HEK293T (cell line): ENCODE measurements around the gene BRMS1.

ENCODE experiments used
- CTCF ChIA-PET: fragments of 350-600 bp; formaldehyde crosslinking; extraction: SDS; loops from one replicate; lab custom pipeline; 2021; ENCODE audit warnings: antibody characterized with exemption, inconsistent platforms; lab: Yijun Ruan, JAX
- POLR2A ChIA-PET: fragments of 350-600 bp; formaldehyde crosslinking; extraction: SDS; loops from one replicate; lab custom pipeline; 2020; ENCODE audit warnings: antibody characterized with exemption, inconsistent platforms; lab: Yijun Ruan, JAX
- DNase-seq: peaks from one replicate; pipeline ENCODE4 v3.0.0; 2012; ENCODE audit warnings: mixed read lengths; ENCODE audit errors: extremely low spot score
- ARNT ChIP-seq: fragments of 450-650 bp; IDR thresholded peaks from 2 replicates; pipeline ENCODE4 v1.6.1; 2017; ENCODE audit warnings: mild to moderate bottlenecking
- BHLHE40 ChIP-seq: fragments of 450-650 bp; IDR thresholded peaks from 2 replicates; pipeline ENCODE4 v1.6.1; 2016; ENCODE audit warnings: mild to moderate bottlenecking, moderate library complexity, borderline replicate concordance
- CTBP1 ChIP-seq: fragments of 450-650 bp; IDR thresholded peaks from 2 replicates; pipeline ENCODE4 v1.6.1; 2016; ENCODE audit warnings: borderline replicate concordance
- ELF4 ChIP-seq: fragments of 450-650 bp; IDR thresholded peaks from 2 replicates; pipeline ENCODE4 v1.6.1; 2017; ENCODE audit warnings: antibody characterized with exemption
- FOXA1 ChIP-seq: fragments of 450-650 bp; IDR thresholded peaks from 2 replicates; pipeline ENCODE4 v1.6.1; 2016; ENCODE audit warnings: mild to moderate bottlenecking
- FOXK2 ChIP-seq: fragments of 450-650 bp; IDR thresholded peaks from 2 replicates; pipeline ENCODE4 v1.6.1; 2016; ENCODE audit warnings: mild to moderate bottlenecking
- FOXM1 ChIP-seq: fragments of 450-650 bp; IDR thresholded peaks from 2 replicates; pipeline ENCODE4 v1.6.1; 2017; ENCODE audit warnings: mild to moderate bottlenecking, borderline replicate concordance
- HDGF ChIP-seq: fragments of 450-650 bp; IDR thresholded peaks from 2 replicates; pipeline ENCODE4 v1.6.1; 2017; ENCODE audit warnings: antibody characterized with exemption, borderline replicate concordance
- L3MBTL2 ChIP-seq: fragments of 450-650 bp; conservative IDR thresholded peaks from 2 replicates; pipeline ENCODE4 v1.6.1; 2016; ENCODE audit warnings: mild to moderate bottlenecking
- LEF1 ChIP-seq: fragments of 450-650 bp; IDR thresholded peaks from 2 replicates; pipeline ENCODE4 v1.6.1; 2017; ENCODE audit warnings: mild to moderate bottlenecking, borderline replicate concordance
- NFRKB ChIP-seq: fragments of 450-650 bp; IDR thresholded peaks from 2 replicates; pipeline ENCODE4 v1.6.1; 2016; ENCODE audit warnings: mild to moderate bottlenecking, moderate library complexity
- SP1 ChIP-seq: fragments of 450-650 bp; IDR thresholded peaks from 2 replicates; pipeline ENCODE4 v1.6.1; 2017
- SUZ12 ChIP-seq: fragments of 450-650 bp; IDR thresholded peaks from 2 replicates; pipeline ENCODE4 v1.6.1; 2016; ENCODE audit warnings: mild to moderate bottlenecking
- TARDBP ChIP-seq: fragments of 450-650 bp; IDR thresholded peaks from 2 replicates; pipeline ENCODE4 v1.6.1; 2016
- ZNF384 ChIP-seq: fragments of 450-650 bp; IDR thresholded peaks from 2 replicates; pipeline ENCODE4 v1.6.1; 2016
- TF ChIP-seq, protein P1 (sequence below): fragments of 450-650 bp; IDR thresholded peaks from 2 replicates; pipeline ENCODE4 v1.6.1; 2016

BRMS1 gene

DNA sequence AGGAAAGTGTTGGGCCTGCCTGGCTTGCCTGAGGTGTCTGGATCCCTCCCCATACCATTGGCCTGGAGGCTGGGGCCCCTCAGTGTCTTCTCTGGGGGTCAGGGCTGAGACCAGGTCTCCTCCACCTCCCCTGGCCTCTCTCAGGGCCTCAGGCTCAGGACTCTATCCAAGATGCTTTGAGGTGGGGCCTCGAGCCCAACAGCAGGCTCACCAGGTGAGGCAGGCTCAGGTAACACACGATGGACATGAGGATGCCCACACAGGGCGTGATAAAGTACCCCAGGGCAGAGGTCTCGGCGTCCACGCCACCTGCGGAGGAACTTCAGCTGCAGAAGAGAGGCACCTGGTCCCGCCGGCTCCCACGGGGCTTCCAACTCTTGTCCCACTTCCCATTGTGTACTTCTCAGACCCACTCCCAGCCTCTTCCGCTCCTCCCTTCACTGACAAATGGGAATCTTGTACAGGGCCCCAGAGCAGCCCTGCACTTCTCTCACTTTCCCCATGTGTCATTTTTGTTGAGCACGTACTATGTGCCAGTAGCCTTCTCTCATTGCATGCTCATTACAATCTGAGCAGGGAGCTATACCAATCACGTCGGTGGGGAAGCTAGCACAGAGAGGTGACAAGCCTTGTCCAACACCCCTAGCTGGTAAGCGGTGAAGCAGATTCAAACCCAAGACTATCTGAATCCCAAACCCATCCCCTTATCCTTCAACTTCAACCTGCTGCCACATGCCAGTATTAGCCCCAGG, 22.8 kb upstream of the BRMS1 start:
- POLR2A ChIA-PET, result no interaction called here
- TF ChIP-seq FOXK2, result no peak
- no peak for TF ChIP-seq TARDBP
- no peak for TF ChIP-seq ELF4
- TF ChIP-seq FOXA1, result no peak
- CTCF ChIA-PET, result no interaction called here
- DNase-seq, result no peak

DNA sequence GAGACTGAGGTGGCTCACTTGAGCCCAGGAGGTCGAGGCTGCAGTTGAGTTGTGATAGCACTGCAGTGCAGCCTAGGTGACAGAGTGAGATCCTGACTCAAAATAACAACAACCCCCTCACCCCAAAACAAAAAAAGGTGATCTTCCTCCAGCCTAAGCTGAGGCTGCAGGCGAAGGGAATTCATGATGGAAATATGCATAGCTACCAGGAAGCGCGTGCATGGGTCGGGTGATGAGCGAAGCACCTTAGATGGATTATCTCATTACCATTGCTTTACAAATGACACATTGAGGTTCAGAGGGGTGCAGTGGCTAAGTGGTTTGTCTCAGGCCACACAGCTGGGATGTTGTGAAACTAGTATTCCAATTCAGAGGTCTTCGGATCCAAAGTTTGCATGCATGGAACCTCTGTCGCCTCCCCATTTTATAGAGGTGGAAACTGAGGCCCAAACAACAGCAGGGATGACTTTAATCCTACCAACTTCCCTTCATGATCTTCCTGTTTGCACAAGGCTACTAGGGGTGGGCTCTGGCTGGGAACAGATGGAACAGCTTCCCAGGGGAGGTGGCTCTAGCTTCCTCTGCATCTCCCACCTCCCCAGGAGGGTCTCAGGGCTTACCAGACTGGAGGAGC, 22.1 kb upstream of the BRMS1 start:
- no peak for DNase-seq
- POLR2A ChIA-PET, result interaction anchor here (1.1 kb wide), 1 partner anchor 20 kb away, joined by 3 read pairs; no protein-coding TSS in a partner anchor
- CTCF ChIA-PET, result interaction anchor here (0.6 kb wide), 1 partner anchor 18 kb away, joined by 3 read pairs; no protein-coding TSS in a partner anchor
- TF ChIP-seq BHLHE40 (no peak), LEF1 (no peak), HDGF (no peak), NFRKB (no peak), ARNT (no peak), FOXK2 (no peak), ZNF384 (no peak), CTBP1 (no peak), TARDBP (no peak), ELF4 (no peak)
- TF ChIP-seq, protein P1, sequence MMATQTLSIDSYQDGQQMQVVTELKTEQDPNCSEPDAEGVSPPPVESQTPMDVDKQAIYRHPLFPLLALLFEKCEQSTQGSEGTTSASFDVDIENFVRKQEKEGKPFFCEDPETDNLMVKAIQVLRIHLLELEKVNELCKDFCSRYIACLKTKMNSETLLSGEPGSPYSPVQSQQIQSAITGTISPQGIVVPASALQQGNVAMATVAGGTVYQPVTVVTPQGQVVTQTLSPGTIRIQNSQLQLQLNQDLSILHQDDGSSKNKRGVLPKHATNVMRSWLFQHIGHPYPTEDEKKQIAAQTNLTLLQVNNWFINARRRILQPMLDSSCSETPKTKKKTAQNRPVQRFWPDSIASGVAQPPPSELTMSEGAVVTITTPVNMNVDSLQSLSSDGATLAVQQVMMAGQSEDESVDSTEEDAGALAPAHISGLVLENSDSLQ, result no peak

DNA sequence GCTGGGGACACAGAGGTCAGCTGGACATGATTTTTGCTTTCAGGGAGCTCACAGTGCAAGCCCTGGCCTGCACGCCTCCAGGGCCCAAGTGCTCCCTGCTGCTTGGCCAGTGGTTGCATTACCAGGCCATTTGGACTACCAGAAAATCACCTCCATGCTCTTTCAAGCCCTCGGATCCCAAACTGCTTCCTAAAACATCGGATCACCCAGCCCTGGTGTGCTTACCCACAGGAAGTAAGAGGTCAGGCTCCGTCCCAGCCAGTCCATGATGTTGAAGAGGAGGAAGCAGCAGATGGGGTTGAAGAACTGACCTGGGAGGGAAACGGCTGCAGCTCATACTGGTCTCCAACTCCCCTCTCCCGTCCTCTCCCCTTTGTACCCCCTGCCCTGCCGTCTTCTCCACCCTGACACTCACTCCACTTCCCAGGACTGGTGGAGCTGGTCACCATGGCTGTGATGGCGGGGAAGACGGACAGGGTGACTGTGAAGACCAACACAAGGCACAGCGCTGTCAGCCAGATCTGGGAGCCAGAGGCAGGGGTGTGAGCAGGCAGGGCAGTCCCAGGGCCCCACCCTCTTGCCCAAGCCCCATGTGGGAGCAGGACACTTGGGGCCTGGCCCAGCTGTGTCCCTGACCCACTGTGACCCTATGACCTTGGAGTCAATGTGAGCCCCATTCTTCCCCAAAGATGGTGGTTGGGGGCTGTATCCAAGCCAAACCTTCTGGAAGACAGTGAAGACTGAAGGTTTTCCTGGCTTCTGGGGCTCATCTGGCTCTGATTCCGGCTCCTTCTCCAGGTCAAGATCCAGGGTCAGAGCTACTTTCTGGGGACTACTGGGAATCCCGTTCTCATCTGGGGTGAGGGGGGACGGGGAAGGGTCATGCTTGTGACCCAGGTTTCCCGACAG, 21.1 kb upstream of the BRMS1 start:
- CTCF ChIA-PET, result interaction anchor here (1.4 kb wide), 1 partner anchor 21 kb away, joined by 4 read pairs; no protein-coding TSS in a partner anchor
- POLR2A ChIA-PET, result interaction anchor here (1.1 kb wide), 1 partner anchor 21 kb away, joined by 3 read pairs; no protein-coding TSS in a partner anchor
- DNase-seq, result no peak
- TF ChIP-seq CTBP1 (no peak), ELF4 (no peak), FOXA1 (no peak), LEF1 (no peak), FOXK2 (no peak), ZNF384 (no peak)

DNA sequence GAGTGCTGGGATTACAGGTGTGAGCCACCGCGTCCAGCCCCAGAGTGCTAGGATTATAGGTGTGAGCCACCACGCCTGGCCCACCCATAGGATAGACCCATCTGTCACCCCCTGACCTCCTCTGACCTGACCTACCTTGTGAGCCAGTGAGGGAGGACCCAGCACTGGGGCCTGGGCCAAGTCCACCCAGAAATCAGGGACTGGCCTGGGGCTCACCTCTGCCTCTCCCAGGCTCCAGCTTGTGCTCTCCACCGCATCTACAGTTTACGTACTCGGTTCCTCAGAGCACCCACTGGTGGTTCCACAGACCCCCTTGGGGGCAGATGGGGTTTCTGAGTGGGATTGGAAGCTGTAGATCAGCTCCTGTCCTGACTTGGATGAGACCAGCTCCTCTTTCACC, 20.3 kb upstream of the BRMS1 start:
- POLR2A ChIA-PET, result no interaction called here

DNA sequence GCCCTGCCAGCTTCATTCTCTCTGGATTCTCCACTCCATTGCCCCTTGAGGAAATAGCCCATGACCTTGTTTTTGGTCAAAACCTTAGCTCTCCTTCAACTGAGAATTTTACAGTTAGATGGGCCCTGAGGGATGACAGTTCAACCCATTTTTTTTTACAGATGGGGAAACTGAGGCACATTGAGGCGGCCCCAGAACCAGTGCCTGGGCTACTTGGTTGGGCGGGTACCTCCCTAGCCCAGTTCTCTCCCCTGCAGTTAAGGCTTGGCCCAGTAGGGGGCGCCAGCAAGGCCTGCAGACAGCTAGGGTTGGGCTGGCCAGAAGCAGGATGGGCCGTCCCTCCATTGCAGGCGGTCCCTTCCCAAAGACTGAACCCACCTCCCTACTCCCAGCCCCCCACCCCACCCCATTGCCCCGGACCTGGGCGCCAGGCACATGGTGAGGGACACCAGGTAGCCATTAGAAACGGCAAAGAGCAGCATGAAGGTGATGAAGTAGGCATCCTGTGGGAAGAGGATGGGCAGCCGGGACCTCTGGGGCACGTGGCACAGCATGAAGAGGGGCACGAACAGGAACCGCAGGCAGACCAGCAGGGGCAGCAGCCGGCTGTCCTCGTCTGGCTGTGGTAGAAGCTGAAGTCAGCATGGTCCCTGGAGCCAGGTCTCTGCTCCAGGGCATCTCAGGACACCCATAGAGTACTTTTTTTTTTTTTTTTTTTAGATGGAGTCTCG, 19.1 kb upstream of the BRMS1 start:
- peak; percentile 85 for DNase-seq
- CTCF ChIA-PET, result interaction anchor here (0.6 to 1.5 kb wide), 10 partner anchors 16 to 892 kb away, joined by 3 to 10 read pairs (median 5); no protein-coding TSS in a partner anchor
- POLR2A ChIA-PET, result interaction anchor here (1.3 to 1.7 kb wide), 2 partner anchors 22 to 25 kb away, joined by 4 read pairs; no protein-coding TSS in a partner anchor
- TF ChIP-seq, protein P1, result no peak
- TF ChIP-seq ELF4, result no peak
- TF ChIP-seq TARDBP, result no peak
- TF ChIP-seq BHLHE40, result no peak
- TF ChIP-seq SUZ12, result no peak
- TF ChIP-seq ARNT, result no peak
- no peak for TF ChIP-seq NFRKB
- TF ChIP-seq FOXA1, result no peak
- no peak for TF ChIP-seq HDGF
- peak; percentile 18; the same call in 1 of the 2 replicates for TF ChIP-seq L3MBTL2
- TF ChIP-seq FOXK2, result no peak
- peak; percentile 39; the same call in 1 of the 2 replicates for TF ChIP-seq ZNF384
- TF ChIP-seq FOXM1, result no peak
- TF ChIP-seq SP1, result no peak
- no peak for TF ChIP-seq CTBP1

More for the DNA sequence above, 20.3 kb upstream of the BRMS1 start:
- DNase-seq, result no peak
- TF ChIP-seq FOXK2 (no peak), ARNT (no peak), BHLHE40 (no peak), ELF4 (no peak), ZNF384 (no peak), FOXM1 (no peak), LEF1 (no peak), TARDBP (no peak), SP1 (no peak), FOXA1 (no peak), NFRKB (no peak), L3MBTL2 (no peak), HDGF (no peak), CTBP1 (no peak), SUZ12 (no peak)
- TF ChIP-seq, protein P1, result no peak
- CTCF ChIA-PET, result interaction anchor here (1.4 kb wide), 1 partner anchor 21 kb away, joined by 4 read pairs; no protein-coding TSS in a partner anchor
